Liver (tissue), 3 donors: Measurements from ENCODE around the gene CATSPER4.

ENCODE experiments used
- ATF3 ChIP-seq: IDR thresholded peaks from 2 replicates; pipeline ENCODE4 v1.6.1; 2016; ENCODE audit warnings: antibody characterized with exemption
- CTCF ChIP-seq: fragments of 150-350 bp; IDR thresholded peaks from 2 replicates; pipeline ENCODE4 v1.5.1; 2017; ENCODE audit warnings: improper control_type of control experiment, low read depth, low read length; ENCODE audit not compliant: missing input control
- EGR1 ChIP-seq, 2 donors: IDR thresholded peaks; 2 replicates each; pipeline ENCODE4 v1.6.1; 2016 to 2018; ENCODE audit warnings: antibody characterized with exemption in 2 of 2, low read depth in 2 of 2
- FOXA1 ChIP-seq: IDR thresholded peaks from 2 replicates; pipeline ENCODE4 v1.6.1; 2016; ENCODE audit warnings: antibody characterized with exemption
- HNF4A ChIP-seq, 2 donors: conservative IDR thresholded peaks; 2 replicates each; pipeline ENCODE4 v1.6.1; 2016; ENCODE audit warnings: antibody characterized with exemption in 2 of 2, mild to moderate bottlenecking in 2 of 2
- HNF4G ChIP-seq: IDR thresholded peaks from 2 replicates; pipeline ENCODE4 v1.6.1; 2016; ENCODE audit warnings: antibody characterized with exemption
- JUND ChIP-seq, 2 donors: IDR thresholded peaks; 2 replicates each; pipeline ENCODE4 v1.6.1; 2016; ENCODE audit warnings: antibody characterized with exemption in 2 of 2
- MAX ChIP-seq: IDR thresholded peaks from 2 replicates; pipeline ENCODE4 v1.6.1; 2016; ENCODE audit warnings: antibody characterized with exemption
- RAD21 ChIP-seq, 2 donors: IDR thresholded peaks; 2 replicates each; pipeline ENCODE4 v1.6.1; 2016; ENCODE audit warnings: antibody characterized with exemption in 2 of 2, mild to moderate bottlenecking in 2 of 2
- REST ChIP-seq: IDR thresholded peaks from 2 replicates; pipeline ENCODE4 v1.6.1; 2016; ENCODE audit warnings: antibody characterized with exemption, mild to moderate bottlenecking
- RXRA ChIP-seq, 2 donors: IDR thresholded peaks; 2 replicates each; pipeline ENCODE4 v1.6.1; 2017 to 2018; ENCODE audit warnings: antibody characterized with exemption in 2 of 2, mild to moderate bottlenecking in 1 of 2
- SP1 ChIP-seq: IDR thresholded peaks from 2 replicates; pipeline ENCODE4 v1.6.1; 2018; ENCODE audit warnings: antibody characterized with exemption, mild to moderate bottlenecking
- TAF1 ChIP-seq: conservative IDR thresholded peaks from 2 replicates; pipeline ENCODE4 v1.6.1; 2016; ENCODE audit warnings: antibody characterized with exemption, mild to moderate bottlenecking
- YY1 ChIP-seq: IDR thresholded peaks from 2 replicates; pipeline ENCODE4 v1.6.1; 2016; ENCODE audit warnings: antibody characterized with exemption, mild to moderate bottlenecking
- donor health status: healthy.
- donor health status: healthy.

GRCh38 chr1:26145041-26145959 lies 45.1 kb upstream of the CATSPER4 start:
- no peak for TF ChIP-seq HNF4A (conservative IDR thresholded peaks at IDR 0.05)
- TF ChIP-seq CTCF, result peak; percentile 71
- TF ChIP-seq MAX, result no peak
- no peak for TF ChIP-seq TAF1
- peak; percentile 92 to 98 for TF ChIP-seq RAD21 (IDR thresholded peaks at IDR 0.05)
- TF ChIP-seq REST, result no peak
- no peak for TF ChIP-seq YY1
- no peak for TF ChIP-seq ATF3
- no peak for TF ChIP-seq JUND (IDR thresholded peaks at IDR 0.05)
- no peak for TF ChIP-seq EGR1 (IDR thresholded peaks at IDR 0.05; ENCODE audit: low read depth in 2 of 2)
- no peak for TF ChIP-seq SP1
- TF ChIP-seq RXRA (IDR thresholded peaks at IDR 0.05), result no peak
- no peak for TF ChIP-seq HNF4G
- TF ChIP-seq FOXA1, result no peak
